Panc1 (cell line): ENCODE measurements around the gene AGXT2. TPM values are rescaled to one million over a fixed set of nuclear protein-coding genes. Genes with fewer than 3 reads are reported as not detected.

ENCODE experiments used
- ATAC-seq: fragments of 200-7000 bp; cut with Tn5 transposase; 2 replicates; pipeline ENCODE4 v1.9.1; 2020; ENCODE audit warnings: mild to moderate bottlenecking, moderate library complexity
- BruUV-seq: library from RNA; stranded (reverse); fragments of 400-500 nt; replicated peaks from 2 replicates; lab custom pipeline; 2021; lab: Mats Ljungman, UMichigan
- CTCF ChIA-PET: fragments of 300-600 bp; sonication (Branson Sonifier 250); formaldehyde crosslinking; loops from one replicate; lab custom pipeline; 2022; ENCODE audit warnings: antibody characterized with exemption; lab: Charles Lee
- POLR2A ChIA-PET: fragments of 300-600 bp; sonication (Branson Sonifier 250); formaldehyde crosslinking; loops from one replicate; lab custom pipeline; 2022; ENCODE audit warnings: antibody characterized with exemption; lab: Charles Lee
- DNase-seq: peaks from one replicate; pipeline ENCODE4 v3.0.0-alpha.2; 2010; ENCODE audit warnings: low read depth, low spot score
- H3K27ac ChIP-seq: 2 replicates; pipeline ENCODE4 v1.5.1; 2011; ENCODE audit warnings: mild to moderate bottlenecking, low read length, inconsistent platforms
- H3K27me3 ChIP-seq: fragments of 200-500 bp; sonication (Bioruptor generic); 2 replicates; pipeline ENCODE4 v1.6.0; 2014; ENCODE audit warnings: low read length, inconsistent platforms; ENCODE audit not compliant: control insufficient read depth, insufficient read depth
- H3K36me3 ChIP-seq: fragments of 200-500 bp; sonication (Bioruptor generic); 2 replicates; pipeline ENCODE4 v1.5.1; 2014; ENCODE audit warnings: inconsistent platforms, mild to moderate bottlenecking, low read length, moderate library complexity; ENCODE audit not compliant: control insufficient read depth, insufficient read depth
- H3K4me1 ChIP-seq: 2 replicates; pipeline ENCODE4 v1.5.1; 2011; ENCODE audit warnings: inconsistent platforms, mild to moderate bottlenecking, low read length, moderate library complexity; ENCODE audit not compliant: control insufficient read depth, insufficient read depth
- H3K4me3 ChIP-seq, 2 experiments: 2 replicates each; pipeline ENCODE4 v1.5.1; 2011 to 2012; ENCODE audit warnings: low read depth in 2 of 2, low read length in 2 of 2, mild to moderate bottlenecking in 2 of 2, inconsistent platforms in 1 of 2, moderate library complexity in 1 of 2
- H3K9me3 ChIP-seq: fragments of 200-500 bp; sonication (Bioruptor generic); 2 replicates; pipeline ENCODE4 v1.5.1; 2014; ENCODE audit warnings: low read depth, mild to moderate bottlenecking, inconsistent platforms, low read length, moderate library complexity; ENCODE audit not compliant: control insufficient read depth, insufficient read depth
- POLR2AphosphoS5 ChIP-seq: IDR thresholded peaks from 2 replicates; pipeline ENCODE4 v1.6.1; 2012; ENCODE audit warnings: mild to moderate bottlenecking, low read depth, low read length, moderate library complexity
- REST ChIP-seq, 2 experiments: IDR thresholded peaks; 2 replicates each; pipeline ENCODE4 v1.6.1; 2011 to 2012; ENCODE audit warnings: low read depth in 2 of 2, control low read depth in 1 of 2, low read length in 1 of 2, mild to moderate bottlenecking in 1 of 2, moderate library complexity in 1 of 2; ENCODE audit not compliant: insufficient read depth in 1 of 2
- SIN3A ChIP-seq: IDR thresholded peaks from 2 replicates; pipeline ENCODE4 v1.6.1; 2012; ENCODE audit warnings: low read depth, mild to moderate bottlenecking, low read length, moderate library complexity, borderline replicate concordance; ENCODE audit not compliant: insufficient read depth
- TCF7L2 ChIP-seq: IDR thresholded peaks from 2 replicates; pipeline ENCODE4 v1.6.1; 2011; ENCODE audit warnings: mild to moderate bottlenecking, low read depth, low read length, inconsistent platforms
- in situ Hi-C: cut with HindIII; loops from 2 replicates; pipeline ENCODE4 v1.10.0; 2016; ENCODE audit warnings: low sequenced_read_pairs, low pct_unique_long_range_greater_than_20kb
- intact Hi-C: fragments of 100-400 bp; cut with micrococcal nuclease; formaldehyde crosslinking; loops from one replicate; pipeline ENCODE4 v1.10.0; 2022; ENCODE audit not compliant: unreplicated experiment
- total RNA-seq: library from RNA; stranded (reverse); gene quantifications from one replicate; pipeline ENCODE4 v1.2.1, GENCODE V29; 2021; ENCODE audit not compliant: unreplicated experiment
- TF ChIP-seq, protein P1 (sequence below): fragments of 450-650 bp; IDR thresholded peaks from 2 replicates; pipeline ENCODE4 v1.5.1; 2017; ENCODE audit warnings: mild to moderate bottlenecking

The AGXT2 gene
- total RNA-seq, 1 experiment from 2014 or later: not detected

GRCh38 chr5:35032356-35032755, 15.4 kb downstream of the AGXT2 start:
- no peak for TF ChIP-seq SIN3A
- TF ChIP-seq POLR2AphosphoS5: no peak
- TF ChIP-seq, protein P1, sequence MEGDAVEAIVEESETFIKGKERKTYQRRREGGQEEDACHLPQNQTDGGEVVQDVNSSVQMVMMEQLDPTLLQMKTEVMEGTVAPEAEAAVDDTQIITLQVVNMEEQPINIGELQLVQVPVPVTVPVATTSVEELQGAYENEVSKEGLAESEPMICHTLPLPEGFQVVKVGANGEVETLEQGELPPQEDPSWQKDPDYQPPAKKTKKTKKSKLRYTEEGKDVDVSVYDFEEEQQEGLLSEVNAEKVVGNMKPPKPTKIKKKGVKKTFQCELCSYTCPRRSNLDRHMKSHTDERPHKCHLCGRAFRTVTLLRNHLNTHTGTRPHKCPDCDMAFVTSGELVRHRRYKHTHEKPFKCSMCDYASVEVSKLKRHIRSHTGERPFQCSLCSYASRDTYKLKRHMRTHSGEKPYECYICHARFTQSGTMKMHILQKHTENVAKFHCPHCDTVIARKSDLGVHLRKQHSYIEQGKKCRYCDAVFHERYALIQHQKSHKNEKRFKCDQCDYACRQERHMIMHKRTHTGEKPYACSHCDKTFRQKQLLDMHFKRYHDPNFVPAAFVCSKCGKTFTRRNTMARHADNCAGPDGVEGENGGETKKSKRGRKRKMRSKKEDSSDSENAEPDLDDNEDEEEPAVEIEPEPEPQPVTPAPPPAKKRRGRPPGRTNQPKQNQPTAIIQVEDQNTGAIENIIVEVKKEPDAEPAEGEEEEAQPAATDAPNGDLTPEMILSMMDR: no peak
- TF ChIP-seq TCF7L2: no peak
- no peak for TF ChIP-seq REST (IDR thresholded peaks at IDR 0.05; ENCODE audit: insufficient read depth in 1 of 2, low read depth in 2 of 2, low read length in 1 of 2)
- Histone ChIP-seq H3K27ac (no peak overlapping the region), H3K36me3 (no peaks in the 10 kb centered on the region), H3K27me3 (peaks cover 13% of the 10 kb centered on the region; the same call in 1 of the 2 replicates), H3K4me3 (no peak overlapping the region), H3K4me1 (no peaks in the 10 kb centered on the region), H3K9me3 (no peaks in the 10 kb centered on the region)
- intact Hi-C loops: no loop called here
- BruUV-seq: no TSS peak
- ChIA-PET CTCF (no interaction called here), POLR2A (interaction anchor here (0.6 kb wide), 1 partner anchor 9 kb away, joined by 5 read pairs; no protein-coding TSS in a partner anchor)
- ATAC-seq (no peak), DNase-seq (no peak)
- in situ Hi-C loops: no loop called here

- Histone ChIP-seq H3K27ac (no peak overlapping the region), H3K36me3 (no peaks in the 10 kb centered on the region), H3K4me3 (no peak overlapping the region), H3K27me3 (peaks cover 18% of the 10 kb centered on the region), H3K9me3 (no peaks in the 10 kb centered on the region), H3K4me1 (no peaks in the 10 kb centered on the region)
- TF ChIP-seq POLR2AphosphoS5: no peak
- no peak for TF ChIP-seq REST (IDR thresholded peaks at IDR 0.05; ENCODE audit: insufficient read depth in 1 of 2, low read depth in 2 of 2, low read length in 1 of 2)
- TF ChIP-seq, protein P1: no peak
- no peak for TF ChIP-seq SIN3A
- TF ChIP-seq TCF7L2: no peak
- BruUV-seq: no TSS peak
- in situ Hi-C loops: no loop called here
- intact Hi-C loops: no loop called here
- CTCF ChIA-PET: no interaction called here
- no peak for DNase-seq
- POLR2A ChIA-PET: no interaction called here
- no peak for ATAC-seq
Observed at GRCh38 chr5:35031276-35031675, 16.5 kb downstream of the AGXT2 start.
